ENCODE measurements around the gene CARMIL1.

Gene CARMIL1

DNA sequence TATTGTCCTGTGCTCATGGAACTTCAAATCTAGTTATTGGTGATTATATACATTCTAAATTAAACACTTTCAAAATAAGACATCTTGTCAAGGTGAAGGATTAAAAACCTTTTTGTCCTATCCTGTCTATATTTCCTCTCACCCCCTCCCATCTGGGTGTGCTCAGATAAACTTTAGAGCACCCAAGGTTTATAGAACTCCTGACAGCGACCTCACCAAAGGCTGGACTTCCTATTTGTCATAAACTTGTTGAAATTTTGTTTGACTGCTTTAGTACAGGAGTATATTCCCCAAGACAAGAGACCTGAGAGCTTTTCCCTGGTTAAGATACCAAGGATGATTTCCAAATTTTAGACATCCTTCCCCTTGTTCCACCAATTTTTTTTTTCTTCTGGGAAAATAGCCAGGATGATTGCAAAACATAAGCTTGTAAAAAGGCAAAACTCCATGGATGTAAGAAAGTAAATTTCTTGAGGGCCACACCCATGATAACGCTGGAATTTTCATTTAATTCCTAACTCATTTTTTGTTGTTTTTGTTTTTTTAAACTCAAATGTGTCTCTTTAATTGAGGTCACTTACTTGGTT, 33.0 kb downstream of the CARMIL1 start:
- no peak for DNase-seq

DNA sequence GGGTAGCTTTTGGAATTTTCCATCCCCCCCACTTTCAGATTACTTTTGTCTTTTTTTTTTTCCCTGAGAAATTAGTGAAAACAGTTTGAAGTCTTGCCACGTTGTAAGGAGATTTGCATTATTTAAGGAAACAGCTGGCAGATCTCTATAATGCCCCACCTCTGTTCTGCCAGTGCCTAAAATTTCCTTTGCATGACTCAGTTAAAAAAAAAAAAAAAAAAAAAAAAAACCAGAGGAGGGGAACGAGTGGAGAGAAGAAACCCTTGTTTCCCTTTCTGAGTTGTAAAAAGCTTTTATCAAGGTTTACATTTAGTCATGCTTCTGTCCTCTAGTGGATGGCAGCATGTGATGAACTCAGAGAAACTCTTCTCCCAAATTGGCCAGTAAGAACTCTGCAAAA, 33.5 kb downstream of the CARMIL1 start:
- DNase-seq: no peak

DNA sequence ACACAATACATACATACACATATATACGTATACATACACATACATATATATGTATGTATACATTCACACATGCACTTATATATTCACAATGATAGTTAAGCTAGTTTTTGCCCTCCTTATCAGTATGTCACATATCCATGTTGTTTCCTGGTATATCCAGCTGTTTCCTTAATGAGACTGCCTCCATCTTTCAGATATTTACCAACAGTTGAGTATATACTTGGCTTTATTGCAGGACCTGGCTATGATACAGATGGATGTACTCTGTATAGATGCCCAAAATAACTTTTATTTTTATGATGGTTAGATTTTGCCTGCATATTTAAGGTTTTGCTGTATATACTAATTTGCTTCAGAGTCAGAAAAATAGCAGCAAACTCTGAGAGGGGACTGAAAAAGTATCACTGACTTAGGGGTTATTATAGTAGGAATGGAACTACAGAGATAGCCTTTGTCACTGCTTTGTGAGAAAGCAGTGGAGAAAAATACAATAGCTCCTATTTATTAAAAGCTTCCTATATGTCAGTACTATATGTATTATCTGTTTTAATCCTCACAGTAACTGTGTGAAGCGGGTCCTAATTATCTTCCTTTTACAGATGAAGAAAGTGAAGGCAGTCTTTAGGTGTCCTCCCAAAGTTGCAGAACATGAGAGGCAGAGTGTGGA, 35.5 kb downstream of the CARMIL1 start:
- DNase-seq: no peak

DNA sequence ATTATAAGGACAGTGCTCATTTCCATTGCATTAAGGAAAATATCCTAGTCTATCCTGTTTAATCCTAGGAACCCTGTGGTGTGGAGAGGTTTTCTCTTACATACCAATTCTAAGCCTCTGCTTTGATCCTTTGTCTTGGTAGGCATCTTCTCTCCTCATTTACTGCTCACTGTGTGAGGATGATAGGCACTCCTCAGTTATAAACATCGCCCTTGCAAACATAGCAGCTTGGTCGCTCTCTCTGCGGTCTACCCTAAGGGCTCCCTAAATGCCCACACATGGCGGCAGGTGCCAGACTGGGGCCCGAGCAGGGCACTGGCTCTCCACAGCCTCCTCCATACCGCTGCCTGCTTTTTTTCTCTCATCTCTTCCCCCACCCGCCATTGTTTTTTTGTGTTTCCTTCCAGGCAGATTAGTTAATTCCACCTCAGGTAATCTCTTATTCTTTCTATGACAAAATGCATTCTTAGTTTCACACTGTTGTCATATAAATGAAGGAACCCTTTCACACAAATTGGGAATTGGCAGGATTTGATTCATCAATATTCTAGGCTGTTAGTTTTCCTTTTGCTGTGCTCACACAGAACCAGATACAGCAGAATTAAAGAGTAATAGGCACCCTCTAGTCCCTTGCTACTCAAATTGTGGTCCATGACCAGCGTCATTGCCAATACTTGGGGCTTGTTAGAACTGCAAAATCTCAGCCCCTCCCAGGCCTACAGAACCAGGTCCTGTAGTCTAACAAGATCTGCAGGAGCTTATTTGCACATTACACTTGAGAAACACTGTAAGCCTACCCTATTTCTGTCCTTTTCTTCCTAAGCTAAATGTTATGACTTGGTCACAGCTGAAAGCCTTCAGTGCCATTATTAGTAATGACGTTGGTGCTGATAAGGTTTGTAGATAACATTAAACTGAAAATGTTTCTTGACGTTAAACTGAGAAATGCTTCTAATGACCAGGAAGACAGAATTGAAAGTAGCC, 36.3 kb downstream of the CARMIL1 start:
- no peak for DNase-seq

DNA sequence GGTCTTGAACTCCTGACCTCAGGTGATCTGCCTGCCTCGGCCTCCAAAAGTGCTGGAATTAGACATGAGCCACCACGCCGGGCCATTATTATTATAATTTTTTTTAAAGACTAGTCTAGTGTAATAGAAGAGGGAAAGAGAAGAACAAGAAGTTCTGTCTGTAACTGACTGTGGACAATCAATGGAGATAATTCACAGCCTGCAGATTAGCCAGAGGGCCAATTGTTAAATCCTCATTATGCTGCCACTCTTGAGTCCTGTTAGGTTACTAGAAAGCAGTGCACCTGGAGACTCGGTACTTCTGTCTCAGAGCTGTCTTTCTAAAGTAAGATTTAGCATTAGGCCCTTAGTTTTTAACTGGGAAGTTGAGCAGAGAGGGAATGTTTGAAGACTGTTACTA, 37.5 kb downstream of the CARMIL1 start:
- DNase-seq: no peak

DNA sequence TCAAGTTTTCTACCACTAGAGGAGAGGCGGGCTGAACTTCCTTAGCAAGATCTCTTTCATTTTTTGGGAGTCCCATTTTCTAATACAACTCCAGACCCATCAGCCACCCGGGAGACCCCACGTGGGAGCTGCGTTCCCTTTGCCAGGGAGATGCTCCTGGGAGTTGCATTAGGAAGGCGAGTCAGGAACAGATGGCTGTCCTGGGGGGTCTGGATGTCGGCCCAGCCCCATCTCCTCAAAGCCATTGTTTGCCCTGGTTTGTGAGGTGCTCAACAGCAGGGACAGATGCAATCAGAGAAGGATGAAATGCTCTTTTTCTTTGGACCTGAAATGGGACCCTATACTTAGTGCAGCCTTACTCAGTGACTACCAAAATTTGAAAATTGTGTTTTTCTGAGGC, 39.4 kb downstream of the CARMIL1 start:
- peak in 1 of 2 experiments; percentile 57 for DNase-seq

DNA sequence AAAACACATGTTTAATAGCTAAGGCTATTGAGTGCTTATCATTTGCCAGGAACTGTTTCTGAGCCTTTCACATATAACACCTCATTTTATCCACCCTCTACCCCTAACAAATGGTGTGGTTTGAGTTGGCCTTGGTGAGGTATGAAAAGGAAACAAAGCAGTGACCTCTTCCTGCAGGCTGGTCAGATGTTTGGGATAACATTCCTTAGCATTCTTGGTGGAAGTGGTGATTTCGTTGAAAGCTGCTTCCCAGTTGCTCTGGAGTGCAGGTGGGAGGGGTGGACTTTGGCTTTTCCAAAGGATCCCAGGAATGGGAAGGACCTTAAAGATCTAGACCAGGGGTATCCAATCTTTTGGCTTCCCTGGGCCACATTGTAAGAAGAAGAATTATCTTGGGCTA, 41.3 kb downstream of the CARMIL1 start:
- no peak for DNase-seq

DNA sequence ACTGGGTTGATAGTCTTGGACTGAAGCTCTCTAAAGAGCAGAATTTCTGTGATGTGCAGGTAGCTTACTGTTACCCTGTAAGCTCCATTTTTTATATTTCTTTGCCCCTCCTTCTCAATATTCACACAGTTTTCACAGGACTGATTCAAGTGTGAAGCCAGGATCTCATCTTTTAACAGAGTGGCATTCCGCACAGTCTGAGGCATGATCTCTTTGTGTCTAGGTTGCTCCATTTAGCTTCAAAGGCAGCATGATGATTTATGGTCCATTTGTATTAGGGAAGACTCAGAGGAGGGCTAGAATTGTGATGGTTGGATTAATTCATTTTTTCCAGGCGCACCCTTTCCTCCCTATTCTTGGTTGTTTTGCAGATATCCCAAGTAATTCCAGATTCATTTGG, 43.5 kb downstream of the CARMIL1 start:
- no peak for DNase-seq

DNA sequence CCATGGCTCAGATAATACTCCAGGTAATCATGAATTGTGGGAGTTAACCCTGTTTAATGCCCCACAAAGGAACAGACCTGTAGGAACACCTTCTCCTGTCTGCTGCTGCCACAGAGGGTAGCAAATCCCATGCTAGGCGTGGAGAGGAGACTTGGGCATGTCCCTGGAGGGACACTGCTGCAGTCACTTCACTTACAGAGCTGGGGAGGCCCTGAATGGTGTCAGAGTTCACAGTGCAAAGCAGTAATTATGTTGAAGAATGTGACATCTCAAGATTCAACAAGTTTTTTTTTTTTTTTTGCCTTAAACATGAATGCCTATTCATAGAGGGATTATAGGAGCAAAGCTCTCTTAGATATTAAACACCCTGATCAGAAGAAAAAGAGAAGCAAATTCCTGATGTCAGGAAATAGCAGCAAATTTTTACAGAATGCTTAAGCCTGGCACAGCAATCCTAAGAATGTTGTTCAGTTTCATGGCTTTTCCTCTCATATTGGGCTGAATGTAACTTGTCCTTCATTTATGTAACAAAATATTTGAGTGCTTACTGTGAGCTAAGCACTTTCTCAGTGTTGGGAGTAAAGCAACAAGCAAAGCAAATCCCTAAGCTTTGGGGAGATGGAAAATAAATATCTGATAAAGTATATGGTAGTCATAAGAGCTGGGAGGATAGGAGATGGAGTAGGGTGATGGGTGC, 45.0 kb downstream of the CARMIL1 start:
- no peak for DNase-seq

DNA sequence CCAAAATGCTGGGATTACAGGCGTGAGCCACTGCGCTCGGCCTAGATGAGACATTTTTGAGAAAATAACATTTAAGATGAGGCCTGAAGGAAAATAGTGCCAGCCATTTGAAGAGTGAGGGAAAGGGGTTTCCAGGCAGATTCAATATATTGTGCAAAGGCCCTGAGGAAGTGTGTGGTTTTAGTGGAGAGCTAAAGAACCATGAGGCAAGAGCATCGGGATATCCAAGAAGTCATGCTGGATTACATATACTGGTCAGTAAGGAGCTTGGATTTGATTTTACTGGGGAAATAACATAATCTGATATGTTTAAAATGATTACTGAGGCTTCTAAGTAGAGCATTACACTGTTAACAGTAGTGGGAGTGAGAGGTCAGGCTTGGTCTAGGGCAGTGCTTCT, 47.0 kb downstream of the CARMIL1 start:
- no peak for DNase-seq

DNA sequence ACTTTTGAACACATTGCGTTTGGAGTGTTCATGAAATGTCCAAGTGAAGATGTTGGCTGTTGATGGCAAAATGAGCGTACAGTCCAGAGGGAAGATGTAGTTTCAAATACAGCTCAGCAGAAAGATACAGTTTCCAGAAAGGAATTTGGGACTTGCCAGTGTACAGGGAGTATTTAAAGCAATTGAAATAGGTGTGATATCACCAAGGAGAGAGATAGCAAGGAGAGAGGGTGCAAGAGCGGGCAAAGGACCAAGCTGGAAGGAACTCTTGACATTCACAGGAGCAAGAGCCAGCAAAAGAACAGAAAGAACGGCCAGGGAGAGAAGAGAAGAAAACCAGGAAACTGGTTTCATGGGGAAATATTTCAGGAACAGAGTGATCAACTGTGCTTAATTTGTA, 47.8 kb downstream of the CARMIL1 start:
- no peak for DNase-seq

DNA sequence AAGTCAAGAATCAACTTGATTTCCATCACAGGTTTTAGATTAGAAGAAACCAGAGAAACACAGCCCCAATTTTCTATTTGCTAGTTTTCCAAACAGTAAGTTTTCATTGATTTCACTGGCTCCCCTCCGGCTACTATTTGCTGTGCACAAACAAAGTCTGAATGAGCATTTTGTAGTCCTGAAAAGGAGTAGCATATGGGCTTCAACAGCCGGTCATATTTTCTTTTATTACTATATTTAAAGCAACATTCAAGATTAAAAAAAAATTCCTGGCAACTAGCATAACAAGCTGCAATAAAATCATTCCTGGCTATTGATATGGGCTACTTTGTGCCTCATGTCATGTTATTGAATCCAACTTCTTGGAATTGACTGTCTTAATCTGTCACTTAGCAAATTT, 48.3 kb downstream of the CARMIL1 start:
- DNase-seq: no peak

DNA sequence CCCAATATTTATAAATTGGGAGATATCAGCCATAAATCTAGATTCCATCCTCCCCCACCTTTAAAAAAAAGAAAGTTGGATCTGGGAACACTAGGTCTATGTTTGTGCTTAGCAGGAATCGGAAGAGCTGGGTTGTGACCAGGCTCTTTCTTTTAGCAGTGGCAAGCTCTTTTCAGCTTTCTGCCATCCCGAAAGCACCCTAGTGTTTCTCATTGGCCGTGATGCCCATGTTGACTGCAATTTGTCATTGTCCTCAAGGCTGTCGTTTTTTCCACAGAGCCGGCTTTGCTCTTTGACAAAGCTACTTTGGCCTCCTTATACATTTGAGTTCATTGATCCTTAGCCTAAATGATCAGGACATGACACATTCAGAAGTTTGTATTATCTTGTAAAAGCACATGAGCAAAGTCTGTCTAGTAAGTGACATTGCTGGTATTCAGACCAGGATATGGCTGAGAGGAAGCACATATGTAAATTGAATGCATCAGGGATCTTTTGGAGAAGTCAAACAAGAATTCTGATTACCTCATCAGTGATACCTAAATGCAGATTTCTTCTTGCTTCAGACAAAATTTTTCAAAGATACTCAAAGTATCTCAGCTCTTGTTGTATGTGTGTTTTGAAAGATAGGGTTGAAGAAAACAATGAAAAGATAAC, 50.1 kb downstream of the CARMIL1 start:
- DNase-seq: no peak

DNA sequence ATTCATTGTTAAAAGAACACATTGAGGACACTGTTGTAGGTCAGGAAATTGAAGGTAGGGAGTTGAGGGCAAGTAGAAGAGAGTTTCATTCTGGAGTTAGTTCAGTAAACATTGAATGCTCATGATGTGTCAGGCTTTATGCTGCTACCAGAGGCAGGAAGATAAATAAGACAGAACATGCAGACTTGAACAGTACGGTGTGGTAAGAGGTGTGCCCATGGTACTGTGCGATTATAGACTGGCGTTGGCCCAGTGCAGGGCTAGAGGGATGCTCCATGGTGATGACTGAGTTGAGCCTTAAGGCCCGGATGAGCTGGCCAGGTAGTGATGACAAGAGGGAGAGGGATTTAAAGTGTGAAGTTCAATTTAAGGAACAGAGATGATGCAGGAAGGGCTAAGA, 50.8 kb downstream of the CARMIL1 start:
- DNase-seq: no peak

DNA sequence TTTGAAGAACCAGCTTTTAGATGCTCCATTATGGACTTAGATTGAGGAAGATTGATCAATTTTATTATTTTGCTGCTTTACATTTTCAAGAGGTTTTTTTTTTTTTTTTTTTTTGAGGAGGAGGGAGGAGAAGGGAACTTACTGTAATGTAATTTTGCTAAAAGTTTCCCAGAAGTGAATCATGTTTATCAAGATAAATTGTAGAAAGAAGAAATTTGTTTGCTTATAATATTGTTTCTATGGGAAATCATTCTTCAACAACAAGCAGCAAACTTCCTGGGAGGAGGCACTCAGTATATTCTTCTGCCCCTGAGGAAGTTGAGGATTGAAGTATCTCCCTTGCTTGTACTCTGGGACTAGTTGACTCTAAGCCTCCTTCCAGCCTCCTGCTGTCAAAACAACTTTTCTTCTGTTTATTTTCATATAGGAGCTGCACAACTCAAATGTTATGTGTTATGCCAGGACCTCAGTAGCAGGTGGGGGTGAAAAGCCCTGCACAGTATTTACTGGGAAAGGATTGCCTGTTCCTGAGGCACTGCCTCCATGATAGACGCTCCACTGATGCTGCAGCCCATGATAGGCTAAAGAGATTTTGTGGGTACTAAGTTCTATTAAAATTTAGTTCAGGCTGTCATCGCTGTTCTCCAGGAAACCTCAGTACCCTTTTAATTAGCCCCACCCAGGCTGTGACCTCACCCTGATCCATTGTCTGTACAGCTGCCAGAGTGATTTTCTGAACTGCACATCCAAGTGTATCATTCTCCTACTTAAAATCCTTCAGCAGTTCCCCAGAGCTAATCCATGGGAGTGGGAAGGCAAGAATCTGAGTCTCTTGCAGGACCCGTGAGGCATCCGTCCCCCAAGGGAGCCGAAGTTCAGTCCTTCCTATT, 51.9 kb downstream of the CARMIL1 start:
- no peak for DNase-seq

DNA sequence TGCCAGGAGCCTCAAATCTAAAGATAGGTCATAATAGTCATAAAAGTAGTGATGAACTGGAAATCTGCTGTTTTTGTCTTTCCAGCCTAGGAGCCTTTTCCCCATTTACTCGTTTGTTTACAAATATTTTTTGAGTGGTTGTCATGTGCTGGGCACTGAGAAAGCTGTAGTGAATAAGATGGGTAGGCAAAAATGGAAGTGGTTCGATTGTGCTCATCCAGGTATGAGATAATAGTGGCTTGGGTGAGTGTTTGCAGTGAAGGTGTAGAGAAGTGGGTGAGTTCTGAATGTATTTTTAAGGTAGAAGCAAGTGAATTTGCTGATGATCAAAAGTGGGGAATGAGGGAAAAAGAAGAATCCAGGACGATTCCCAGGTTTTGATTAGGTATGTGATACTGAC, 53.0 kb downstream of the CARMIL1 start:
- DNase-seq: no peak

DNA sequence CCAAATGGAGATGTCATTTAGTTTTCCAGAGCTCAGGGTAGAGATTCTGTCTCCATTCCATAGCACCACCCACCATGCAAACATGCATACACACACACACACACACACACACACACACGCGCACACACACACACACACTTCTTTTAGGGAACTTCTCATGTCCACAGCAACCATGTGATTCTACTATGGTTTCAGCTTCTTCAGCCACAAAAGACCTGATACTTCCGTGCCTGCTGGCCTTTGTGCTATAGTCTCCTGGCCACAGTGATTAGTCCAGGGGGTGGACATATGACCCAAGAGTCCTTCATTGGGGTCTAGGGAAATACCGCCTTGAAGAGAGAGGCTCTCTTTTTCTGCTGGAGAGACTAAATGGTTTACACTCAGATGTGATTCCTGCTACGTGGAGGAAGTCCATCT, 53.5 kb downstream of the CARMIL1 start:
- no peak for DNase-seq

DNA sequence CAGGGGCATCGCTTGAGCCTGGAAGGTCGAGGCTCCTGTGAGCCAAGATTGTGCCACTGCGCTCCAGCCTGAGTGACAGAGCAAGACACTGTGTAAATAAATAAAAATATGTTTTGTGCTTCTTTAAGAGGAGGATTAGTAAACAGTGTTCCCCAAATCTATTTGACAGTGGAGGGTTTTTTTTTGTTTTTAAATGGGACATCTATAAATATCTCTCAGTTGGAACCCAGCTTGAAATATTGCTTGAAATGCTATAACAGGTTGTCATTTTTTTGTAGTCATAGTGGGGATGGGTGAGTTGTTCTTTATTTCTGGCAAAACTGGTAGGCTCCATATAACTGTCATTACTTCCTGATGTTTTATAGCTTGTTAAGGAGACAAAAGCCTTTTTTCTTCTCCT, 54.3 kb downstream of the CARMIL1 start:
- no peak for DNase-seq

DNA sequence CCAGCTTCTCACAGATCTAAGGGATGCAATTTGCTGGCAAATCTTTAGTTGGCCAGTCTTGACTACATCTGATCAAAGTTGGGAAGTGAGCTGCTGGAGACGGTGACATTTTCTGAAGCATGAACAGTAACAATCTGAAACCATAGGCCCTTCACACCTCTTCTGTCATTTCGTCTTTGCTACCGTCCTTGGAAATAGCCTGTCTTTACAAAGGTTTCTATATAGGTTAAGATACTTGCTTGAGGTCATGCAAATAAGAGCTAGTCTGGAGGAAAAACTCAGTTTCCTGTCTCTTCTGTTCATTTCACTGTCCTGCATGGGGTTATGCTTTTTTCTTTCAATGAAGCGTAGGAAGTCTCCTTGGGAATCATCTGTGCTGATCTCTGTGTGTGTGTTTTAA, 55.6 kb downstream of the CARMIL1 start:
- no peak for DNase-seq

DNA sequence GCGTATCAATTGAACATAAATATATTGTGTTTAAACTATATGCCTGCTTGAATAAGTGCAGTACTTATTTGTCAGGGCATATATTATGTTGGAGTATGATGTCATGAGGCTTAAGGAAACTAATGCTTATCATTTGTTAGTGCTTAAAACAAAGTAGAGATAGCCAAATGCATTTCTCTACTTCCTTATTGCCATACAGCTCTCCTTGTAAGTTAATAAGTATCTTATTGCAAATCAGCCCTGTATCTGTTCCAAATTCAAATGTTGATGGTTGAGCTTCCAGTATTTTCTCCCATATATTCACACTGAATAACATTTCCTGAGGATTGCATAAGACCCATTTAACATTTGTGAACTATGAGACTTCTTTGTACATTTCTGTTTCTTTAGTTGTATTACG, 57.8 kb downstream of the CARMIL1 start:
- DNase-seq: no peak

DNA sequence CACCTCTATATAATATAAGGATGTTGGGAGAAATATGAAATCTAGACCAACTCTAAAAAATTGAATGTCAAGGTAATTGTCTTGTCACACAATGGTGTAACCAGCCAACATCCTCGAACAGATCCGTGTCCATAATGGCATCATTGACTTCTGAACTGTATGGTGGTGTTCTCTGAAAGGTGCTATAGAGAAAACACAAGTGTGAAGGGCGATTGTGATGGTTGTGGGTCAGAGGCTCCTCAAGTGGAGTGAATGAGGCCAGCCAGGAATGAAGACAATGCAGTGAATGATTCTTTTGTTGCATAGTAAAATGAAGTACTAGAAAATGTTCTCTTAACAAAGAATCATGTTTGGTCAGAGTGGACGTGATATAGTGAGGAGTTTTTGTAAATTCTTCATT, 58.3 kb downstream of the CARMIL1 start:
- no peak for DNase-seq

All from cerebellar nuclear complex (tissue), 1 donor.